ENCODE data around the gene EXOSC5.

The EXOSC5 gene

DNA sequence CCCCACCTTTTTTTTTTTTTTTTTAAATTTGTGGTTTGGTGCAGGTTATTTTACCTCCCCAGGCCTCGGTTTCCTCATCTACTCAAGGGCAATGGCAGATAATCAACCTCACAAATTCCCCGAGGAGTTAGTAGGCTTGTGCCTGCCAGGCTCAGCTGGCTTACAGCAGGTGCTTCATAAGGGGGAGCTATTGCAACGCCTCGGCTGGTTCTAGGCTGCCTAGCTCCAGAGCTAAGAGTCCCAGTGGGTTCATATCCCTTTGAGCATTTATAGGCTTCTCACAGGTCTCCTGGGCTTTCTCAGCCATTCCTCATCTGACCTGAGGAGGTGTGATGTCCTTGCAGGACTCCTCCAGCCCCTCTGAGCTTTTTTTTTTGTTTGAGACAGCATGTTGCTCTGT, 11.1 kb upstream of the EXOSC5 start:
- Histone ChIP-seq H4K20me1 (ENCODE audit: insufficient read depth, low read length) (no peaks in the 10 kb centered on the region), H3K4me2 (ENCODE audit: low read length) (no peak overlapping the region), H3K4me1 (ENCODE audit: insufficient read depth, low read length, severe bottlenecking) (no peaks in the 10 kb centered on the region), H3K4me3 (ENCODE audit: low read depth, low read length, poor library complexity, severe bottlenecking) (no peak overlapping the region), H3F3A (ENCODE audit: insufficient read depth, low read length) (no peaks in the 10 kb centered on the region), H3K36me3 (ENCODE audit: insufficient read depth, low read length) (peaks cover 19% of the 10 kb centered on the region; the same call in 1 of the 2 replicates), H3K9ac (ENCODE audit: low read length) (no peak overlapping the region), H3K79me2 (ENCODE audit: insufficient read depth, low read length) (no peaks in the 10 kb centered on the region), H3K27me3 (ENCODE audit: insufficient read depth, low read length) (no peaks in the 10 kb centered on the region), H3K27ac (ENCODE audit: low read depth, low read length, poor library complexity, severe bottlenecking) (no peak overlapping the region), H2AFZ (ENCODE audit: low read length) (no peak overlapping the region), H3K9me2 (ENCODE audit: low read depth, low read length) (no peaks in the 10 kb centered on the region), H3K9me3 (ENCODE audit: low read length) (no peaks in the 10 kb centered on the region)
- TF ChIP-seq, protein P1, sequence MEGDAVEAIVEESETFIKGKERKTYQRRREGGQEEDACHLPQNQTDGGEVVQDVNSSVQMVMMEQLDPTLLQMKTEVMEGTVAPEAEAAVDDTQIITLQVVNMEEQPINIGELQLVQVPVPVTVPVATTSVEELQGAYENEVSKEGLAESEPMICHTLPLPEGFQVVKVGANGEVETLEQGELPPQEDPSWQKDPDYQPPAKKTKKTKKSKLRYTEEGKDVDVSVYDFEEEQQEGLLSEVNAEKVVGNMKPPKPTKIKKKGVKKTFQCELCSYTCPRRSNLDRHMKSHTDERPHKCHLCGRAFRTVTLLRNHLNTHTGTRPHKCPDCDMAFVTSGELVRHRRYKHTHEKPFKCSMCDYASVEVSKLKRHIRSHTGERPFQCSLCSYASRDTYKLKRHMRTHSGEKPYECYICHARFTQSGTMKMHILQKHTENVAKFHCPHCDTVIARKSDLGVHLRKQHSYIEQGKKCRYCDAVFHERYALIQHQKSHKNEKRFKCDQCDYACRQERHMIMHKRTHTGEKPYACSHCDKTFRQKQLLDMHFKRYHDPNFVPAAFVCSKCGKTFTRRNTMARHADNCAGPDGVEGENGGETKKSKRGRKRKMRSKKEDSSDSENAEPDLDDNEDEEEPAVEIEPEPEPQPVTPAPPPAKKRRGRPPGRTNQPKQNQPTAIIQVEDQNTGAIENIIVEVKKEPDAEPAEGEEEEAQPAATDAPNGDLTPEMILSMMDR (IDR thresholded peaks at IDR 0.05; ENCODE audit: low read length): no peak
- TF ChIP-seq EZH2 (IDR thresholded peaks at IDR 0.05; ENCODE audit: borderline replicate concordance, low read length): no peak

DNA sequence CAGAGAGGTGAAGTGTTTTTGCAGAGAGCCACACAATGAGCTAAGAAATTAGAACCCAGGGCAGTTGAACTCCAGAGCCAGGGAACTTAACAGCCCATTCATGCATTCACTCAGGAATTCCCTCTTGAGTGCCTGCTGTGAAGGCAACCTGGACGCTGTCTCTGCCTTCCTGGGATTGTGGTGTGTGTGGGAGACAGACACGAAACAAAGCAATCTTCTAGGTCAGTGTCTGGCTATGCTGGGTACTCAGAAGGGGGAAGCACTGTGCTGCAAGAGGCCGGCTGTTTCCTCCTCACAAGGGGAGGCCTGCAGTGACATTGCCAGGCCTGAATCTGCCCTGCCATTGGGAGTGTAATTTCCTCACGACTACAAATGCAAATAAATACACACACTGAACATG, 10.1 kb upstream of the EXOSC5 start:
- no peak overlapping the region for H3K4me2 ChIP-seq (ENCODE audit: low read length)

DNA sequence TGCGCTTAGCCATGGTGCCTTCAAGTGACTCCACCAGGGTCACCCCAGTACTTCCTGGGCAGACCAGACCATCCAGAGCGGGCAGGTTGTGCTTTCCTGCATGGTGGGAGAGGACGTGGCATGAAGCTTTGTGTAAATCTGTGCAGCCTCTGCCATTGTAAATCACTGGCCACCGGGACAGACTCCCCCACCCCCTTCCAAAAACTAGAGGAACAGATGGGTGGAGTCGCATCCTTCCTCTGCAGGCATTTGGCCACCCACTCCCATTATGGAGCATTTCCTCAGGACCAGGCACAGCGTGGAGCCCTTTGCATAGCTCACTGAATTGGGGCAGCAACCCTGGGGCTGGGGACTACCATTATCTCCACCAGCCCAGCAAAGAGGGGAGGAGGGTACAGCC, 8.6 kb upstream of the EXOSC5 start:
- H2AFZ ChIP-seq (ENCODE audit: low read length): no peak overlapping the region
- H3K9me2 ChIP-seq (ENCODE audit: low read depth, low read length): no peaks in the 10 kb centered on the region
- peaks cover 6% of the 10 kb centered on the region; the same call in 1 of the 2 replicates for H3K36me3 ChIP-seq (ENCODE audit: insufficient read depth, low read length)
- no peak overlapping the region for H3K4me3 ChIP-seq (ENCODE audit: low read depth, low read length, poor library complexity, severe bottlenecking)
- no peak overlapping the region for H3K4me2 ChIP-seq (ENCODE audit: low read length)
- H3K27ac ChIP-seq (ENCODE audit: low read depth, low read length, poor library complexity, severe bottlenecking): no peak overlapping the region
- no peak for TF ChIP-seq EZH2 (IDR thresholded peaks at IDR 0.05; ENCODE audit: borderline replicate concordance, low read length)
- TF ChIP-seq, protein P1 (IDR thresholded peaks at IDR 0.05; ENCODE audit: low read length): no peak
- H3K4me1 ChIP-seq (ENCODE audit: insufficient read depth, low read length, severe bottlenecking): no peaks in the 10 kb centered on the region
- H4K20me1 ChIP-seq (ENCODE audit: insufficient read depth, low read length): no peaks in the 10 kb centered on the region
- H3F3A ChIP-seq (ENCODE audit: insufficient read depth, low read length): no peaks in the 10 kb centered on the region
- H3K79me2 ChIP-seq (ENCODE audit: insufficient read depth, low read length): no peaks in the 10 kb centered on the region
- no peaks in the 10 kb centered on the region for H3K9me3 ChIP-seq (ENCODE audit: low read length)
- no peaks in the 10 kb centered on the region for H3K27me3 ChIP-seq (ENCODE audit: insufficient read depth, low read length)
- no peak overlapping the region for H3K9ac ChIP-seq (ENCODE audit: low read length)

More for the DNA sequence above, 10.1 kb upstream of the EXOSC5 start:
- no peak overlapping the region for H3K9ac ChIP-seq (ENCODE audit: low read length)
- no peaks in the 10 kb centered on the region for H3K79me2 ChIP-seq (ENCODE audit: insufficient read depth, low read length)
- H3K27me3 ChIP-seq (ENCODE audit: insufficient read depth, low read length): no peaks in the 10 kb centered on the region
- no peaks in the 10 kb centered on the region for H3K9me2 ChIP-seq (ENCODE audit: low read depth, low read length)
- no peaks in the 10 kb centered on the region for H3F3A ChIP-seq (ENCODE audit: insufficient read depth, low read length)
- TF ChIP-seq, protein P1 (IDR thresholded peaks at IDR 0.05; ENCODE audit: low read length): no peak
- TF ChIP-seq EZH2 (IDR thresholded peaks at IDR 0.05; ENCODE audit: borderline replicate concordance, low read length): no peak
- H4K20me1 ChIP-seq (ENCODE audit: insufficient read depth, low read length): no peaks in the 10 kb centered on the region
- peaks cover 15% of the 10 kb centered on the region; the same call in 1 of the 2 replicates for H3K36me3 ChIP-seq (ENCODE audit: insufficient read depth, low read length)
- no peaks in the 10 kb centered on the region for H3K4me1 ChIP-seq (ENCODE audit: insufficient read depth, low read length, severe bottlenecking)
- no peaks in the 10 kb centered on the region for H3K9me3 ChIP-seq (ENCODE audit: low read length)
- H2AFZ ChIP-seq (ENCODE audit: low read length): no peak overlapping the region
- no peak overlapping the region for H3K27ac ChIP-seq (ENCODE audit: low read depth, low read length, poor library complexity, severe bottlenecking)
- H3K4me3 ChIP-seq (ENCODE audit: low read depth, low read length, poor library complexity, severe bottlenecking): no peak overlapping the region
